Astrocyte (in vitro differentiated cells and primary cell): ENCODE results near the gene FABP1. TPM values are rescaled to one million over a fixed set of nuclear protein-coding genes. Genes with fewer than 3 reads are reported as not detected.

Experiments
- DNase-seq: peaks from one replicate; pipeline ENCODE4 v3.0.0-alpha.2; 2010; ENCODE audit warnings: low read depth
- FAIRE-seq: peaks from 2 replicates; lab custom pipeline; 2011; peaks lifted over from hg19 to GRCh38; lab: Jason Lieb, UNC
- H2AFZ ChIP-seq: 2 replicates; pipeline ENCODE4 v1.6.0; 2012; ENCODE audit warnings: low read depth, low read length, inconsistent platforms
- H3K27ac ChIP-seq: 2 replicates; pipeline ENCODE4 v1.5.1; 2011; ENCODE audit warnings: low read depth, low read length, inconsistent platforms
- H3K27me3 ChIP-seq: 2 replicates; pipeline ENCODE4 v1.6.0; 2011; ENCODE audit warnings: low read length, inconsistent platforms; ENCODE audit not compliant: insufficient read depth
- H3K36me3 ChIP-seq: 2 replicates; pipeline ENCODE4 v1.5.1; 2011; ENCODE audit warnings: low read length, inconsistent platforms; ENCODE audit not compliant: insufficient read depth
- H3K4me1 ChIP-seq: 2 replicates; pipeline ENCODE4 v1.5.1; 2011; ENCODE audit warnings: low read length, inconsistent platforms; ENCODE audit not compliant: insufficient read depth
- H3K4me2 ChIP-seq: 2 replicates; pipeline ENCODE4 v1.6.0; 2012; ENCODE audit warnings: low read length, inconsistent platforms
- H3K4me3 ChIP-seq: 2 replicates; pipeline ENCODE4 v1.5.1; 2011; ENCODE audit warnings: low read depth, mild to moderate bottlenecking, low read length, inconsistent platforms; ENCODE audit not compliant: insufficient read depth
- H3K79me2 ChIP-seq: 2 replicates; pipeline ENCODE4 v1.6.0; 2012; ENCODE audit warnings: mild to moderate bottlenecking, low read length, inconsistent platforms; ENCODE audit not compliant: insufficient read depth
- H3K9ac ChIP-seq: 2 replicates; pipeline ENCODE4 v1.6.0; 2012; ENCODE audit warnings: mild to moderate bottlenecking, low read length, inconsistent platforms
- H3K9me3 ChIP-seq: 2 replicates; pipeline ENCODE4 v1.5.1; 2012; ENCODE audit warnings: low read depth, mild to moderate bottlenecking, low read length, inconsistent platforms; ENCODE audit not compliant: insufficient read depth
- H4K20me1 ChIP-seq: 2 replicates; pipeline ENCODE4 v1.6.0; 2012; ENCODE audit warnings: low read length, inconsistent platforms; ENCODE audit not compliant: insufficient read depth
- H3K27ac Mint-ChIP-seq: one replicate; pipeline ENCODE4 v1.8.0; 2021; ENCODE audit warnings: mild to moderate bottlenecking, mixed read lengths; ENCODE audit not compliant: unreplicated experiment
- H3K27me3 Mint-ChIP-seq: one replicate; pipeline ENCODE4 v1.8.0; 2021; ENCODE audit warnings: low read depth, mixed read lengths; ENCODE audit not compliant: unreplicated experiment
- H3K36me3 Mint-ChIP-seq: one replicate; pipeline ENCODE4 v1.8.0; 2021; ENCODE audit warnings: low read depth, mixed read lengths; ENCODE audit not compliant: unreplicated experiment
- H3K4me1 Mint-ChIP-seq: one replicate; pipeline ENCODE4 v1.8.0; 2021; ENCODE audit warnings: low read depth, mixed read lengths; ENCODE audit not compliant: unreplicated experiment
- H3K4me3 Mint-ChIP-seq: one replicate; pipeline ENCODE4 v1.8.0; 2021; ENCODE audit warnings: mild to moderate bottlenecking, moderate library complexity, mixed read lengths; ENCODE audit not compliant: unreplicated experiment
- H3K9me3 Mint-ChIP-seq: one replicate; pipeline ENCODE4 v1.8.0; 2021; ENCODE audit warnings: mild to moderate bottlenecking, mixed read lengths; ENCODE audit not compliant: unreplicated experiment
- EZH2 ChIP-seq: IDR thresholded peaks from 2 replicates; pipeline ENCODE4 v1.6.1; 2012; ENCODE audit warnings: mild to moderate bottlenecking, low read length, inconsistent platforms; ENCODE audit not compliant: insufficient read depth
- total RNA-seq: library from RNA; stranded (reverse); gene quantifications from 2 replicates; pipeline ENCODE4 v1.2.1, GENCODE V29; 2021
- TF ChIP-seq, protein P1 (sequence below): IDR thresholded peaks from 2 replicates; pipeline ENCODE4 v1.5.1; 2011; ENCODE audit warnings: low read depth, mild to moderate bottlenecking, inconsistent platforms, low read length, moderate library complexity; ENCODE audit not compliant: insufficient read depth

FABP1 gene
- total RNA-seq, 1 donor from 2014 or later = not detected

DNA sequence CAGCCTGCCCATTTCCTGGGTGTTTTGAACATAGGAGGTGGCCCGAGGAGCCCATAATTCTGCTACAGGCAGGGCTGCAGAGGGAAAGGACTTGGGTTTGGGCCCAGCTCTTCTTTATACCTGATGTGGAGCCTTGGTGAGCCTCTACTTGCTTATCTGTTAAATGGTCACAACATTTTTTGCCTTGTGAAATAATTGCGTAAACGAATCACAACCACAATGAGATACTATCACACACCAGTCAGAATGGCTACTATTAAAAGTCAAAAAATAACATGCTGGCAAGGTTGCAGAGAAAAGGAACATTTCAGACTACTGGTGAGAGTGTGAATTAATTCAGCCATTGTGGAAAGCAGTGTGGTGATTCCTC lies 4.1 kb upstream of the FABP1 start:
- H4K20me1 ChIP-seq = no peaks in the 10 kb centered on the region
- H3K27me3 Mint-ChIP-seq = peaks cover 26% of the 10 kb centered on the region

GRCh38 chr2:88131201-88131998 lies 3.5 kb upstream of the FABP1 start:
- no peak overlapping the region for H2AFZ ChIP-seq
- Mint-ChIP-seq H3K27ac (no peak overlapping the region), H3K9me3 (no peaks in the 10 kb centered on the region), H3K4me3 (no peak overlapping the region), H3K27me3 (peaks cover 31% of the 10 kb centered on the region), H3K4me1 (no peaks in the 10 kb centered on the region), H3K36me3 (no peaks in the 10 kb centered on the region)
- H3K4me2 ChIP-seq = no peak overlapping the region
- no peak for TF ChIP-seq EZH2
- TF ChIP-seq, protein P1, sequence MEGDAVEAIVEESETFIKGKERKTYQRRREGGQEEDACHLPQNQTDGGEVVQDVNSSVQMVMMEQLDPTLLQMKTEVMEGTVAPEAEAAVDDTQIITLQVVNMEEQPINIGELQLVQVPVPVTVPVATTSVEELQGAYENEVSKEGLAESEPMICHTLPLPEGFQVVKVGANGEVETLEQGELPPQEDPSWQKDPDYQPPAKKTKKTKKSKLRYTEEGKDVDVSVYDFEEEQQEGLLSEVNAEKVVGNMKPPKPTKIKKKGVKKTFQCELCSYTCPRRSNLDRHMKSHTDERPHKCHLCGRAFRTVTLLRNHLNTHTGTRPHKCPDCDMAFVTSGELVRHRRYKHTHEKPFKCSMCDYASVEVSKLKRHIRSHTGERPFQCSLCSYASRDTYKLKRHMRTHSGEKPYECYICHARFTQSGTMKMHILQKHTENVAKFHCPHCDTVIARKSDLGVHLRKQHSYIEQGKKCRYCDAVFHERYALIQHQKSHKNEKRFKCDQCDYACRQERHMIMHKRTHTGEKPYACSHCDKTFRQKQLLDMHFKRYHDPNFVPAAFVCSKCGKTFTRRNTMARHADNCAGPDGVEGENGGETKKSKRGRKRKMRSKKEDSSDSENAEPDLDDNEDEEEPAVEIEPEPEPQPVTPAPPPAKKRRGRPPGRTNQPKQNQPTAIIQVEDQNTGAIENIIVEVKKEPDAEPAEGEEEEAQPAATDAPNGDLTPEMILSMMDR = no peak
- no peaks in the 10 kb centered on the region for H3K9me3 ChIP-seq
- H3K4me3 ChIP-seq = no peak overlapping the region
- H3K27ac ChIP-seq = no peak overlapping the region
- FAIRE-seq (no peak), DNase-seq (no peak)
- no peak overlapping the region for H3K9ac ChIP-seq
- no peaks in the 10 kb centered on the region for H3K79me2 ChIP-seq
- no peaks in the 10 kb centered on the region for H4K20me1 ChIP-seq
- no peaks in the 10 kb centered on the region for H3K4me1 ChIP-seq
- H3K27me3 ChIP-seq = peaks cover under 1% of the 10 kb centered on the region
- H3K36me3 ChIP-seq = no peaks in the 10 kb centered on the region

More for the DNA sequence above, 4.1 kb upstream of the FABP1 start:
- Histone ChIP-seq H3K4me2 (no peak overlapping the region), H3K9ac (no peak overlapping the region), H3K79me2 (no peaks in the 10 kb centered on the region), H3K4me3 (no peak overlapping the region), H3K4me1 (no peaks in the 10 kb centered on the region), H3K9me3 (no peaks in the 10 kb centered on the region), H3K27ac (no peak overlapping the region), H2AFZ (no peak overlapping the region), H3K36me3 (no peaks in the 10 kb centered on the region), H3K27me3 (no peaks in the 10 kb centered on the region)
- Mint-ChIP-seq H3K9me3 (no peaks in the 10 kb centered on the region), H3K4me1 (no peaks in the 10 kb centered on the region), H3K36me3 (no peaks in the 10 kb centered on the region), H3K27ac (no peak overlapping the region), H3K4me3 (no peak overlapping the region)
- TF ChIP-seq, protein P1 = no peak
- no peak for TF ChIP-seq EZH2
- FAIRE-seq (no peak), DNase-seq (no peak)

GRCh38 chr2:88129313-88129959 lies 1.6 kb upstream of the FABP1 start:
- Mint-ChIP-seq H3K4me3 (no peak overlapping the region), H3K36me3 (no peaks in the 10 kb centered on the region), H3K9me3 (peaks cover 2% of the 10 kb centered on the region), H3K27ac (no peak overlapping the region), H3K27me3 (peaks cover 36% of the 10 kb centered on the region), H3K4me1 (no peaks in the 10 kb centered on the region)
- Histone ChIP-seq H3K36me3 (no peaks in the 10 kb centered on the region), H4K20me1 (no peaks in the 10 kb centered on the region), H3K9me3 (no peaks in the 10 kb centered on the region), H2AFZ (no peak overlapping the region), H3K27me3 (peaks cover 2% of the 10 kb centered on the region), H3K9ac (no peak overlapping the region), H3K4me3 (no peak overlapping the region), H3K27ac (no peak overlapping the region), H3K4me1 (no peaks in the 10 kb centered on the region), H3K4me2 (no peak overlapping the region), H3K79me2 (no peaks in the 10 kb centered on the region)
- DNase-seq (no peak), FAIRE-seq (no peak)
- no peak for TF ChIP-seq EZH2
- TF ChIP-seq, protein P1 = no peak
